Measurements from ENCODE around the gene TNFRSF1B. TPM values are rescaled to one million over a fixed set of nuclear protein-coding genes. Genes with fewer than 3 reads are reported as not detected.

TNFRSF1B gene
- total RNA-seq, 4 donors from 2014 or later = 2.1 to 17.5 (median 10.3) TPM

DNA sequence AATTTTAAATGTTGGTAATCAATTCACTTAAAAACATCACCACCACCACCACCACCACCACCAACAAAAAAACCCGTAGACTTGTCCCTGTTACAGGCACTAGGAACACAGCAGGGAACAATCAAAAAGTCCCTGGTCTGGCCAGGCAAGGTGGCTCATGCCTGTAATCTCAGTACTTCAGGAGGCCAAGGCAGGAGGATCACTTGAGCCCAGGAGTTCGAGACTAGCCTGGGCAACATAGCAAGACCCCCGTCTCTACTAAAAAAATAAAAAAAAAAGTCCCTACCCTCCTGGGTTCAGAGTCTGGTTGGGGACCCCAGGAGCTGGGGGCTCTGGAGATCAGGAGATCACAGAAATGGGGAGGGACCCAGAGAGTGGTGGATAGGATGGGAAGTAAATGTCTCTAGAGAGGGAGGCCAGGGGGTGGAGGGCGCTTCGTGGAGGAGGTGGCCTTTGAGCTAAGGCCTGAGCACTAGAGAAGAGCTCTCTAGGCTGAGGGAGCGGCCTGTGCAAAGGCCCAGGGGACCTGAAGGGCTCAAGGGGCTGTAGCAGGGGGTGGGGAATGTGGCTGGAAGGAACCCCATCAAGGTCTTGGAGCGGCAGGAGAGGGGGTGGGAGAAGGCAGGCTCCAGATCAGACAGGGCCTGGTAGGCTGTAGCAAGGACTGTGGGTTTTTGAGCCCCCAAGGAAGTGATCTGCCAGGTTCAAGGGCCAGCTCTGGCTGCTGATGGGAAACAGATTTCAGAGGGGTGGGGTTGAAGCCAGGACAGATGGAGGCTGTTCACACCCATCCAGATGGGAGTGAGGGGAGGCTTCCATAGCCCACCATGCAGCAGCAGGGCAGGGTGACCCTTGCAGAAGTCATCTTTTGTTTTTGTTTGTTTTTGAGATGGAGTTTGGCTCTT lies 38.2 kb downstream of the TNFRSF1B start:
- WGBS, 2 donors = 91 to 95% methylated on average over 3 to 7 of the region's 7 CpGs
- peaks cover 0 to 25% (median 19%) of the 10 kb centered on the region in 3 donors for H3K36me3 ChIP-seq
- no peak overlapping the region for H3K4me3 ChIP-seq
- no peaks in the 10 kb centered on the region for H3K9me3 ChIP-seq
- DNase-seq = no peak
- no peaks in the 10 kb centered on the region for H3K27me3 ChIP-seq
- intact Hi-C loops (cut with DNase I) = no loop called here
- no peak overlapping the region for H3K27ac ChIP-seq
- H3K4me1 ChIP-seq = peaks cover 0 to 28% (median 5%) of the 10 kb centered on the region in 3 donors
- TF ChIP-seq, protein P1, sequence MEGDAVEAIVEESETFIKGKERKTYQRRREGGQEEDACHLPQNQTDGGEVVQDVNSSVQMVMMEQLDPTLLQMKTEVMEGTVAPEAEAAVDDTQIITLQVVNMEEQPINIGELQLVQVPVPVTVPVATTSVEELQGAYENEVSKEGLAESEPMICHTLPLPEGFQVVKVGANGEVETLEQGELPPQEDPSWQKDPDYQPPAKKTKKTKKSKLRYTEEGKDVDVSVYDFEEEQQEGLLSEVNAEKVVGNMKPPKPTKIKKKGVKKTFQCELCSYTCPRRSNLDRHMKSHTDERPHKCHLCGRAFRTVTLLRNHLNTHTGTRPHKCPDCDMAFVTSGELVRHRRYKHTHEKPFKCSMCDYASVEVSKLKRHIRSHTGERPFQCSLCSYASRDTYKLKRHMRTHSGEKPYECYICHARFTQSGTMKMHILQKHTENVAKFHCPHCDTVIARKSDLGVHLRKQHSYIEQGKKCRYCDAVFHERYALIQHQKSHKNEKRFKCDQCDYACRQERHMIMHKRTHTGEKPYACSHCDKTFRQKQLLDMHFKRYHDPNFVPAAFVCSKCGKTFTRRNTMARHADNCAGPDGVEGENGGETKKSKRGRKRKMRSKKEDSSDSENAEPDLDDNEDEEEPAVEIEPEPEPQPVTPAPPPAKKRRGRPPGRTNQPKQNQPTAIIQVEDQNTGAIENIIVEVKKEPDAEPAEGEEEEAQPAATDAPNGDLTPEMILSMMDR (IDR thresholded peaks at IDR 0.05) = no peak
- no peak for TF ChIP-seq POLR2A (IDR thresholded peaks at IDR 0.05)

DNA sequence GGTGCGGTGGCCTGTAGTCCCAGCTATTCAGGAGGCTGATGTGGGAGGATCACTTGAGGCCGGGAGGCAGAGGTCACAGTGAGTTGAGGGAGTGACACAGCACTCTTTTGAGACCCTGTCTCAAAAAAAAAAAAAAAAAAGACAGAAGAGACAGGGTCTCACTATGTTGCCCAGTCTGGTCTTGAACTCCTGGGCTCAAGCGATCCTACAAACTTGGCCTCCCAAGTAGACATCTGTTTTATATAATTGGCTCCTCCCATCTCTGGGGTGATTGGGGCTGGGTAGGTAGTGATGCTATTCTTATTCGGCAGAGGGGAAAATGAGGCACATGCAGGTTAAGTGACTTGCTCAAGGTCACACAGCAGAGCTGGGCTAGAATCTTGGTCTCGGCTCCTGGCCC lies 39.4 kb downstream of the TNFRSF1B start:
- Histone ChIP-seq H3K4me1 (peaks cover 0 to 28% (median 5%) of the 10 kb centered on the region in 3 donors), H3K9me3 (no peaks in the 10 kb centered on the region), H3K27me3 (no peaks in the 10 kb centered on the region), H3K36me3 (peaks cover 0 to 25% (median 17%) of the 10 kb centered on the region in 3 donors), H3K27ac (no peak overlapping the region), H3K4me3 (no peak overlapping the region)
- no peak for TF ChIP-seq POLR2A (IDR thresholded peaks at IDR 0.05)
- TF ChIP-seq, protein P1 (IDR thresholded peaks at IDR 0.05) = no peak
- intact Hi-C loops (cut with DNase I) = no loop called here
- no peak for DNase-seq
- 87 to 89% methylated on average over 5 of the region's 5 CpGs for WGBS, 2 donors

DNA sequence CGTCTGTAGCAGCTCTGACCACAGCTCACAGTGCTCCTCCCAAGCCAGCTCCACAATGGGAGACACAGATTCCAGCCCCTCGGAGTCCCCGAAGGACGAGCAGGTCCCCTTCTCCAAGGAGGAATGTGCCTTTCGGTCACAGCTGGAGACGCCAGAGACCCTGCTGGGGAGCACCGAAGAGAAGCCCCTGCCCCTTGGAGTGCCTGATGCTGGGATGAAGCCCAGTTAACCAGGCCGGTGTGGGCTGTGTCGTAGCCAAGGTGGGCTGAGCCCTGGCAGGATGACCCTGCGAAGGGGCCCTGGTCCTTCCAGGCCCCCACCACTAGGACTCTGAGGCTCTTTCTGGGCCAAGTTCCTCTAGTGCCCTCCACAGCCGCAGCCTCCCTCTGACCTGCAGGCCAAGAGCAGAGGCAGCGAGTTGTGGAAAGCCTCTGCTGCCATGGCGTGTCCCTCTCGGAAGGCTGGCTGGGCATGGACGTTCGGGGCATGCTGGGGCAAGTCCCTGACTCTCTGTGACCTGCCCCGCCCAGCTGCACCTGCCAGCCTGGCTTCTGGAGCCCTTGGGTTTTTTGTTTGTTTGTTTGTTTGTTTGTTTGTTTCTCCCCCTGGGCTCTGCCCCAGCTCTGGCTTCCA lies 40.1 kb downstream of the TNFRSF1B start:
- Histone ChIP-seq H3K27me3 (no peaks in the 10 kb centered on the region), H3K36me3 (peaks cover 0 to 23% (median 10%) of the 10 kb centered on the region in 3 donors), H3K27ac (no peak overlapping the region), H3K9me3 (no peaks in the 10 kb centered on the region), H3K4me3 (no peak overlapping the region), H3K4me1 (peaks cover 0 to 28% (median 5%) of the 10 kb centered on the region in 3 donors)
- intact Hi-C loops (cut with DNase I) = no loop called here
- 68 to 70% methylated on average over 8 to 12 of the region's 17 CpGs for WGBS, 2 donors
- TF ChIP-seq, protein P1 (IDR thresholded peaks at IDR 0.05) = no peak
- no peak for TF ChIP-seq POLR2A (IDR thresholded peaks at IDR 0.05)
- no peak for DNase-seq

DNA sequence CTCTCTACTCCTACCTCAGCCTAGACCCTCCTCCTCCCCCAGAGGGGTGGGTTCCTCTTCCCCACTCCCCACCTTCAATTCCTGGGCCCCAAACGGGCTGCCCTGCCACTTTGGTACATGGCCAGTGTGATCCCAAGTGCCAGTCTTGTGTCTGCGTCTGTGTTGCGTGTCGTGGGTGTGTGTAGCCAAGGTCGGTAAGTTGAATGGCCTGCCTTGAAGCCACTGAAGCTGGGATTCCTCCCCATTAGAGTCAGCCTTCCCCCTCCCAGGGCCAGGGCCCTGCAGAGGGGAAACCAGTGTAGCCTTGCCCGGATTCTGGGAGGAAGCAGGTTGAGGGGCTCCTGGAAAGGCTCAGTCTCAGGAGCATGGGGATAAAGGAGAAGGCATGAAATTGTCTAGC lies 41.5 kb downstream of the TNFRSF1B start:
- no peak for DNase-seq
- TF ChIP-seq, protein P1 (IDR thresholded peaks at IDR 0.05) = no peak
- TF ChIP-seq POLR2A (IDR thresholded peaks at IDR 0.05) = no peak
- 50 to 63% methylated on average over 3 to 4 of the region's 6 CpGs for WGBS, 2 donors
- Histone ChIP-seq H3K4me1 (peaks cover 0 to 26% (median 5%) of the 10 kb centered on the region in 3 donors), H3K36me3 (peaks cover 0 to 9% (median 4%) of the 10 kb centered on the region in 3 donors), H3K27ac (no peak overlapping the region), H3K4me3 (no peak overlapping the region), H3K9me3 (no peaks in the 10 kb centered on the region), H3K27me3 (no peaks in the 10 kb centered on the region)
- intact Hi-C loops (cut with DNase I) = loop anchor here (2.0 kb wide), 1 partner anchor 83 kb away; no protein-coding TSS in a partner anchor
